Astrocyte (in vitro differentiated cells and primary cell): ENCODE results near the gene MEDAG.

ENCODE experiments used
- EZH2 ChIP-seq: IDR thresholded peaks from 2 replicates; pipeline ENCODE4 v1.6.1; 2012; ENCODE audit warnings: mild to moderate bottlenecking, low read length, inconsistent platforms; ENCODE audit not compliant: insufficient read depth
- TF ChIP-seq, protein P1 (sequence below): IDR thresholded peaks from 2 replicates; pipeline ENCODE4 v1.5.1; 2011; ENCODE audit warnings: low read depth, mild to moderate bottlenecking, inconsistent platforms, low read length, moderate library complexity; ENCODE audit not compliant: insufficient read depth

DNA sequence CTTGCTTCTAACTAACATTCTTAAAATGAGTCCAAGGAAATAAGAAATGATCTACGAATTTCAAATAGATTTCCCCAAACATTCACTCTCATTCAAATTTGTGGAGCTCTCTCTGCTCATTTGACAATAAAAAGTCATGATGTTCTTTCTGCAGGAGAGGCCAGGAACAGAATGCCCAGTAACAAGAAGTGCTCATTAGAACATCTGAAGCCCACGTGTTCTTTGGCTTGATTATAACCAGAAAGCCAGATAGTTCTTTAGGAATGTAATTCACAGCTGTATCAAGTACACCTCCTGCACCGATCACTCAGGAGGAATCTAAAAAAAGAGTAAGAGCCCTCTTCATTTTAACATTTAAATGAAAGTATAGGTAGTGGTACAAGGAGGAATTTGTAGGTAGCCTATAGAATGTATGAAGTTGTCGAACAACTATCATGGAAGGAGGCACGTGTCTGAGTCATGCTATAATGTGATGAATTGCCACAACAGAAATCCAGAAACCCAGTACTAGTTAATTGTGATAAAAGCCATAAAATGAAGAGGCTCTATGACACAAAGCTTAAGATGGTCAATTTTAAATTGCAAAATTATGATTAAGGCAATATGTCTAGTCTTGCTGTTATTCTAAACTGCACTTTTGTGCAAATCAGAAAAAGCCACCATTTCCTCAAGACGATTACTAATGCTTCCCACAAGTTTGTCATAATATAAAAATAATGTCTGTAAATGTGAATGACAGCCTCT, 12.8 kb downstream of the MEDAG start:
- TF ChIP-seq, protein P1, sequence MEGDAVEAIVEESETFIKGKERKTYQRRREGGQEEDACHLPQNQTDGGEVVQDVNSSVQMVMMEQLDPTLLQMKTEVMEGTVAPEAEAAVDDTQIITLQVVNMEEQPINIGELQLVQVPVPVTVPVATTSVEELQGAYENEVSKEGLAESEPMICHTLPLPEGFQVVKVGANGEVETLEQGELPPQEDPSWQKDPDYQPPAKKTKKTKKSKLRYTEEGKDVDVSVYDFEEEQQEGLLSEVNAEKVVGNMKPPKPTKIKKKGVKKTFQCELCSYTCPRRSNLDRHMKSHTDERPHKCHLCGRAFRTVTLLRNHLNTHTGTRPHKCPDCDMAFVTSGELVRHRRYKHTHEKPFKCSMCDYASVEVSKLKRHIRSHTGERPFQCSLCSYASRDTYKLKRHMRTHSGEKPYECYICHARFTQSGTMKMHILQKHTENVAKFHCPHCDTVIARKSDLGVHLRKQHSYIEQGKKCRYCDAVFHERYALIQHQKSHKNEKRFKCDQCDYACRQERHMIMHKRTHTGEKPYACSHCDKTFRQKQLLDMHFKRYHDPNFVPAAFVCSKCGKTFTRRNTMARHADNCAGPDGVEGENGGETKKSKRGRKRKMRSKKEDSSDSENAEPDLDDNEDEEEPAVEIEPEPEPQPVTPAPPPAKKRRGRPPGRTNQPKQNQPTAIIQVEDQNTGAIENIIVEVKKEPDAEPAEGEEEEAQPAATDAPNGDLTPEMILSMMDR = no peak
- no peak for TF ChIP-seq EZH2
